IMR-90 (cell line): ENCODE data around the gene C16orf96. TPM values are rescaled to one million over a fixed set of nuclear protein-coding genes. Genes with fewer than 3 reads are reported as not detected.

Source experiments
- ATAC-seq: fragments of 200-7000 bp; cut with Tn5 transposase; 2 replicates; pipeline ENCODE4 v1.9.1; 2020; ENCODE audit warnings: low read depth, mild to moderate bottlenecking, moderate library complexity
- BruUV-seq: library from RNA; stranded (reverse); fragments of 400-500 nt; replicated peaks from 2 replicates; lab custom pipeline; 2021; lab: Mats Ljungman, UMichigan
- CTCF ChIA-PET: fragments of 300-600 bp; formaldehyde crosslinking; extraction: SDS; loops from one replicate; lab custom pipeline; 2021; ENCODE audit warnings: antibody characterized with exemption; lab: Yijun Ruan, JAX
- POLR2A ChIA-PET: fragments of 300-600 bp; sonication (Branson Sonifier 250); formaldehyde crosslinking; loops from one replicate; lab custom pipeline; 2022; ENCODE audit warnings: antibody characterized with exemption; ENCODE audit not compliant: unreplicated experiment; lab: Charles Lee
- DNase-seq: peaks from one replicate; pipeline ENCODE4 v3.0.0; 2013
- H2AFZ ChIP-seq: replicated peaks from 2 replicates; pipeline ENCODE3; 2013; ENCODE audit warnings: low read length, mild to moderate bottlenecking; ENCODE audit not compliant: poor library complexity
- H2AK5ac ChIP-seq: 2 replicates; pipeline ENCODE4 v1.6.1; 2013; ENCODE audit warnings: low read depth, low read length, inconsistent platforms
- H2AK9ac ChIP-seq: replicated peaks from 2 replicates; pipeline ENCODE3; 2013; ENCODE audit warnings: mild to moderate bottlenecking, low read depth, low read length, moderate library complexity; ENCODE audit not compliant: poor library complexity
- H2BK120ac ChIP-seq: 2 replicates; pipeline ENCODE4 v1.6.1; 2013; ENCODE audit warnings: low read depth, low read length, inconsistent platforms
- H2BK15ac ChIP-seq: 3 replicates; pipeline ENCODE4 v1.6.1; 2013; ENCODE audit warnings: low read depth, low read length, inconsistent platforms
- H2BK20ac ChIP-seq: 2 replicates; pipeline ENCODE4 v1.6.1; 2013; ENCODE audit warnings: low read depth, mild to moderate bottlenecking, inconsistent platforms, low read length, moderate library complexity
- H2BK5ac ChIP-seq: 2 replicates; pipeline ENCODE4 v1.6.1; 2013; ENCODE audit warnings: mild to moderate bottlenecking, low read depth, low read length, inconsistent platforms; ENCODE audit not compliant: poor library complexity, severe bottlenecking
- H3K14ac ChIP-seq: replicated peaks from 2 replicates; pipeline ENCODE4 v1.6.1; 2013; ENCODE audit warnings: low read depth, low read length, inconsistent platforms
- H3K18ac ChIP-seq: 2 replicates; pipeline ENCODE4 v1.6.1; 2013; ENCODE audit warnings: low read depth, low read length, control low read depth
- H3K23ac ChIP-seq: 2 replicates; pipeline ENCODE4 v1.6.1; 2013; ENCODE audit warnings: low read depth, low read length, inconsistent platforms
- H3K27ac ChIP-seq: 2 replicates; pipeline ENCODE4 v1.5.1; 2013; ENCODE audit warnings: mild to moderate bottlenecking, control low read depth, low read length; ENCODE audit not compliant: insufficient read depth
- H3K27me3 ChIP-seq: 2 replicates; pipeline ENCODE4 v1.6.1; 2013; ENCODE audit warnings: low read length; ENCODE audit not compliant: control insufficient read depth, insufficient read depth
- H3K36me3 ChIP-seq: 2 replicates; pipeline ENCODE4 v1.6.1; 2013; ENCODE audit warnings: low read length, mixed read lengths; ENCODE audit not compliant: control insufficient read depth, insufficient read depth
- H3K4ac ChIP-seq: 2 replicates; pipeline ENCODE4 v1.6.1; 2013; ENCODE audit warnings: low read depth, low read length, inconsistent platforms
- H3K4me1 ChIP-seq: 2 replicates; pipeline ENCODE4 v1.6.1; 2013; ENCODE audit warnings: low read length, mixed read lengths; ENCODE audit not compliant: control insufficient read depth, insufficient read depth
- H3K4me2 ChIP-seq: 2 replicates; pipeline ENCODE4 v1.6.1; 2013; ENCODE audit warnings: low read depth, mild to moderate bottlenecking, control low read depth, low read length, moderate library complexity
- H3K4me3 ChIP-seq: 2 replicates; pipeline ENCODE4 v1.5.1; 2013; ENCODE audit warnings: low read depth, mild to moderate bottlenecking, control low read depth, low read length, moderate library complexity; ENCODE audit not compliant: insufficient read depth
- H3K56ac ChIP-seq: 2 replicates; pipeline ENCODE4 v1.6.1; 2013; ENCODE audit warnings: low read length, inconsistent platforms; ENCODE audit not compliant: insufficient read depth; ENCODE audit errors: extremely low read depth
- H3K79me1 ChIP-seq, 2 experiments: 2 replicates each; pipeline ENCODE4 v1.6.1; 2013; ENCODE audit warnings: low read length in 2 of 2, inconsistent platforms in 1 of 2, low read depth in 1 of 2
- H3K9ac ChIP-seq: 2 replicates; pipeline ENCODE4 v1.6.1; 2013; ENCODE audit warnings: low read depth, low read length, control low read depth
- H3K9me1 ChIP-seq: 2 replicates; pipeline ENCODE4 v1.6.1; 2013; ENCODE audit warnings: low read length, inconsistent platforms; ENCODE audit not compliant: insufficient read depth
- H3K9me3 ChIP-seq: 2 replicates; pipeline ENCODE4 v1.6.1; 2013; ENCODE audit warnings: low read length; ENCODE audit not compliant: control insufficient read depth, insufficient read depth
- H4K20me1 ChIP-seq: 2 replicates; pipeline ENCODE4 v1.6.1; 2013; ENCODE audit warnings: low read length, inconsistent platforms; ENCODE audit not compliant: insufficient read depth
- H4K5ac ChIP-seq: 2 replicates; pipeline ENCODE4 v1.6.1; 2013; ENCODE audit warnings: mild to moderate bottlenecking, low read depth, low read length, control low read depth
- H4K8ac ChIP-seq, 2 experiments: 2 replicates each; pipeline ENCODE4 v1.6.1; 2013; ENCODE audit warnings: low read depth in 2 of 2, low read length in 2 of 2, control low read depth in 1 of 2, inconsistent platforms in 1 of 2
- H4K91ac ChIP-seq: 2 replicates; pipeline ENCODE4 v1.6.1; 2013; ENCODE audit warnings: low read depth, low read length, inconsistent platforms; ENCODE audit not compliant: insufficient read depth
- BHLHE40 ChIP-seq: fragments of 150-350 bp; IDR thresholded peaks from 2 replicates; pipeline ENCODE4 v1.6.1; 2016; ENCODE audit warnings: mild to moderate bottlenecking, low read depth, low read length
- CEBPB ChIP-seq: IDR thresholded peaks from 2 replicates; pipeline ENCODE4 v1.6.1; 2012; ENCODE audit warnings: low read depth, low read length, improper control_type of control experiment
- CHD1 ChIP-seq: IDR thresholded peaks from 2 replicates; pipeline ENCODE4 v1.6.1; 2012; ENCODE audit warnings: low read depth, low read length, improper control_type of control experiment
- CTCF ChIP-seq: conservative IDR thresholded peaks from 2 replicates; pipeline ENCODE4 v1.5.1; 2012; ENCODE audit warnings: mild to moderate bottlenecking, low read depth, low read length, improper control_type of control experiment
- ELK1 ChIP-seq: fragments of 150-350 bp; IDR thresholded peaks from 2 replicates; pipeline ENCODE4 v1.6.1; 2016; ENCODE audit warnings: low read depth, mild to moderate bottlenecking, low read length, moderate library complexity, borderline replicate concordance
- FOS ChIP-seq: fragments of 150-350 bp; IDR thresholded peaks from 2 replicates; pipeline ENCODE4 v1.6.1; 2016; ENCODE audit warnings: low read depth, low read length
- MAFK ChIP-seq: IDR thresholded peaks from 2 replicates; pipeline ENCODE4 v1.6.1; 2012; ENCODE audit warnings: low read depth, low read length, improper control_type of control experiment
- MXI1 ChIP-seq: IDR thresholded peaks from 2 replicates; pipeline ENCODE4 v1.6.1; 2012; ENCODE audit warnings: low read depth, mild to moderate bottlenecking, low read length, moderate library complexity, borderline replicate concordance
- NFE2L2 ChIP-seq: fragments of 150-350 bp; IDR thresholded peaks from 2 replicates; pipeline ENCODE4 v1.6.1; 2016; ENCODE audit warnings: low read depth, mild to moderate bottlenecking, low read length
- POLR2A ChIP-seq: IDR thresholded peaks from 2 replicates; pipeline ENCODE4 v1.6.1; 2012; ENCODE audit warnings: mild to moderate bottlenecking, low read depth, low read length
- RAD21 ChIP-seq: IDR thresholded peaks from 2 replicates; pipeline ENCODE4 v1.6.1; 2012; ENCODE audit warnings: low read length, improper control_type of control experiment
- RCOR1 ChIP-seq: IDR thresholded peaks from 2 replicates; pipeline ENCODE4 v1.6.1; 2012; ENCODE audit warnings: mild to moderate bottlenecking, low read length, improper control_type of control experiment; ENCODE audit not compliant: insufficient replicate concordance
- RFX5 ChIP-seq: IDR thresholded peaks from 2 replicates; pipeline ENCODE4 v1.8.0; 2012; ENCODE audit warnings: low read depth, mild to moderate bottlenecking, low read length, moderate library complexity
- SMC3 ChIP-seq: fragments of 150-350 bp; IDR thresholded peaks from 2 replicates; pipeline ENCODE4 v1.6.1; 2016; ENCODE audit warnings: low read depth, mild to moderate bottlenecking, antibody characterized with exemption, low read length, moderate library complexity
- USF2 ChIP-seq: fragments of 150-350 bp; IDR thresholded peaks from 2 replicates; pipeline ENCODE4 v1.6.1; 2017; ENCODE audit warnings: mild to moderate bottlenecking, antibody characterized with exemption, low read length, low read depth
- WGBS, 2 experiments: methylation state at CpG; one replicate each; pipeline versions ENCODE4 v1.1.5 to v1.1.7; 2013; ENCODE audit warnings: missing lambda C conversion rate in 2 of 2; ENCODE audit not compliant: insufficient read length in 1 of 2; ENCODE audit errors: extremely low coverage in 2 of 2; 5-methylcytosine and 5-hydroxymethylcytosine counted together
- dilution Hi-C: fragments of 300-500 bp; cut with HindIII; formaldehyde crosslinking; loops from one replicate; pipeline ENCODE4 v1.14.3; 2018; ENCODE audit warnings: low sequenced_read_pairs; ENCODE audit not compliant: unreplicated experiment
- in situ Hi-C: fragments of 300-500 bp; cut with MboI; formaldehyde crosslinking; loops from 3 replicates; pipeline ENCODE4 v1.14.3; 2019; ENCODE audit warnings: low sequenced_read_pairs, inconsistent platforms, mixed read lengths
- intact Hi-C: fragments of 100-400 bp; cut with micrococcal nuclease; formaldehyde crosslinking; loops from 2 replicates; pipeline ENCODE4 v1.10.0; 2022
- polyA plus RNA-seq, 3 experiments: library from polyadenylated mRNA; depleted of rRNA; stranded (reverse); fragments of >200 nt; gene quantifications; 2 replicates each; pipeline ENCODE4 v1.2.3, GENCODE V29; 2012; ENCODE audit warnings: low replicate concordance in 1 of 3
- total RNA-seq: library from RNA; depleted of rRNA; stranded (reverse); fragments of >200 nt; gene quantifications from 2 replicates; pipeline ENCODE4 v1.2.3, GENCODE V29; 2012

The C16orf96 gene
- total and polyA plus RNA-seq, 2 of the 4 experiments (the other 2 are of a cell fraction), result not detected

GRCh38 chr16:4513086-4513860 is 42.9 kb upstream of the C16orf96 start:
- H2BK15ac ChIP-seq, result no peak overlapping the region
- CTCF ChIA-PET, result no interaction called here
- in situ Hi-C loops, result loop anchor here (5.0 to 25.0 kb wide), 2 partner anchors 34 to 449 kb away; partner anchors contain the start of gene SEC14L5
- TF ChIP-seq MAFK (no peak), CTCF (no peak), BHLHE40 (no peak), RAD21 (no peak), NFE2L2 (no peak), CEBPB (no peak), POLR2A (no peak), USF2 (no peak), FOS (no peak), CHD1 (no peak), MXI1 (no peak), SMC3 (no peak), RFX5 (no peak), RCOR1 (no peak), ELK1 (no peak)

More at GRCh38 chr16:4513086-4513860, 42.9 kb upstream of the C16orf96 start:
- Histone ChIP-seq H3K56ac (no peak overlapping the region), H2AK5ac (no peak overlapping the region), H3K79me1 (peaks cover 15 to 28% of the 10 kb centered on the region in 2 experiments), H3K4me2 (no peak overlapping the region), H2AK9ac (no peak overlapping the region), H3K4me1 (no peaks in the 10 kb centered on the region), H3K4me3 (no peak overlapping the region), H2BK5ac (no peak overlapping the region), H2BK120ac (no peak overlapping the region), H2AFZ (no peak overlapping the region), H2BK20ac (no peak overlapping the region), H3K4ac (no peak overlapping the region), H3K36me3 (peaks cover 53% of the 10 kb centered on the region), H3K9ac (no peak overlapping the region), H4K5ac (no peak overlapping the region), H3K14ac (no peak overlapping the region), H4K91ac (no peak overlapping the region), H3K27ac (no peak overlapping the region), H3K27me3 (no peaks in the 10 kb centered on the region), H3K23ac (no peak overlapping the region), H4K8ac (no peak overlapping the region), H3K9me1 (no peaks in the 10 kb centered on the region), H3K18ac (no peak overlapping the region), H3K9me3 (no peaks in the 10 kb centered on the region), H4K20me1 (peaks cover 16% of the 10 kb centered on the region)
- BruUV-seq, result no TSS peak
- POLR2A ChIA-PET, result no interaction called here
- WGBS, 2 experiments, result 100% methylated on average over 3 of the region's 19 CpGs; no CpG with 5 or more reads in 1 of the 2 experiments
- intact Hi-C loops, result loop anchor here (10.0 kb wide), 1 partner anchor 442 kb away; the partner anchor contains the start of gene SEC14L5
- no peak for ATAC-seq
- no peak for DNase-seq
- dilution Hi-C loops, result no loop called here
